ENCODE measurements around the gene PYGO1.
A peak's percentile ranks its signal among the peaks of the same experiment; 100 is the strongest.
"Not testable (repeated sequence)": the region's sequence is repeated elsewhere in the genome, so short reads cannot be mapped to it uniquely, and the experiment has no call there.

PYGO1 gene

GRCh38 chr15:55588070-55588814, at the start of gene PYGO1:
PYGO1 (minus strand) TSS chr15:55588345; CDS start chr15:55587883, 462 bp downstream.
- peak; percentile 52 for DNase-seq (ENCODE audit: low spot score)

- DNase-seq (ENCODE audit: low spot score): no peak
Measured at GRCh38 chr15:55637086-55637485, 48.9 kb upstream of the PYGO1 start.

- no peak for DNase-seq (ENCODE audit: low spot score)
Measured at GRCh38 chr15:55633731-55634130, 45.6 kb upstream of the PYGO1 start.

- no peak for DNase-seq (ENCODE audit: low spot score)
Measured at GRCh38 chr15:55632434-55632833, 44.3 kb upstream of the PYGO1 start.

- no peak for DNase-seq (ENCODE audit: low spot score)
Measured at GRCh38 chr15:55630858-55631257, 42.7 kb upstream of the PYGO1 start.

- no peak for DNase-seq (ENCODE audit: low spot score)
Measured at GRCh38 chr15:55628369-55628730, 40.2 kb upstream of the PYGO1 start.

- DNase-seq (ENCODE audit: low spot score): peak; percentile 45
Measured at GRCh38 chr15:55627730-55628368, 39.7 kb upstream of the PYGO1 start.

GRCh38 chr15:55619783-55620182, 31.6 kb upstream of the PYGO1 start:
- no peak for DNase-seq (ENCODE audit: low spot score)

GRCh38 chr15:55618387-55618786, 30.2 kb upstream of the PYGO1 start:
- DNase-seq (ENCODE audit: low spot score): no peak

GRCh38 chr15:55615445-55615844, 27.3 kb upstream of the PYGO1 start:
- no peak for DNase-seq (ENCODE audit: low spot score)

- DNase-seq (ENCODE audit: low spot score): no peak
Measured at GRCh38 chr15:55613727-55614126, 25.6 kb upstream of the PYGO1 start.

GRCh38 chr15:55606214-55606613, 18.1 kb upstream of the PYGO1 start:
- DNase-seq (ENCODE audit: low spot score): no peak

- no peak for DNase-seq (ENCODE audit: low spot score)
Measured at GRCh38 chr15:55601374-55601773, 13.2 kb upstream of the PYGO1 start.

- no peak for DNase-seq (ENCODE audit: low spot score)
Measured at GRCh38 chr15:55599439-55599838, 11.3 kb upstream of the PYGO1 start.

- not testable (repeated sequence) for DNase-seq (ENCODE audit: low spot score)
Measured at GRCh38 chr15:55593019-55593418, 4.9 kb upstream of the PYGO1 start.

GRCh38 chr15:55590788-55591187, 2.6 kb upstream of the PYGO1 start:
- DNase-seq (ENCODE audit: low spot score): no peak

- DNase-seq (ENCODE audit: low spot score): no peak
Measured at GRCh38 chr15:55589287-55589686, 1.1 kb upstream of the PYGO1 start.

- DNase-seq (ENCODE audit: low spot score): no peak
Measured at GRCh38 chr15:55588815-55589115, 620 bp upstream of the PYGO1 start.

- peak; percentile 22 for DNase-seq (ENCODE audit: low spot score)
Measured at GRCh38 chr15:55587321-55588069, 650 bp downstream of the PYGO1 start.

- DNase-seq (ENCODE audit: low spot score): no peak
Measured at GRCh38 chr15:55586808-55587207, 1.3 kb downstream of the PYGO1 start.

- no peak for DNase-seq (ENCODE audit: low spot score)
Measured at GRCh38 chr15:55576943-55577342, 11.2 kb downstream of the PYGO1 start.

- no peak for DNase-seq (ENCODE audit: low spot score)
Measured at GRCh38 chr15:55574096-55574495, 14.0 kb downstream of the PYGO1 start.

GRCh38 chr15:55573224-55573623, 14.9 kb downstream of the PYGO1 start:
- DNase-seq (ENCODE audit: low spot score): no peak

Data from kidney capillary endothelial cell (primary cell).